Measurements from ENCODE around the gene DNAJA2. TPM values are rescaled to one million over a fixed set of nuclear protein-coding genes. Genes with fewer than 3 reads are reported as not detected.

DNAJA2 gene
- total and polyA plus RNA-seq, 2 of the 8 experiments (the other 6 are each of a cell fraction or from before 2014, with no cell fraction given), result 9.4 to 93.8 TPM

DNA sequence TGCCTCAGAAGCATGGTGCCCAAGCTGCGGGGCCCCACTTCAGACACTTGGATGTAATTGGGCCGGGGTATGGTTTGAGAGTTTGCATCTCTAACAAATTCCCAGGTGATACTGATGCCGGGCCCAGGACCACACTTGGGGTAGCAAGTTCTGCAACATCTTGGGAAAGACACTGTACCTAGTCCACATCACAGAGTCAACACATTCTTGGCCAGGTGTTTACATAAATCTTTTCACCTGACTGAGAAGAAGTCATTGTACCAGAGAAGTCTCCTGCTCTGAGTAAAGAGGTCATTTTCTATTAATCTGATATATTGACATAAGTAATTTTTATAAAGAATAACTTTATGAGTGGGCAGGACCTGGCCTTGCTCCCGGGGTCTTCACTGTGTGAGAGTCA lies 61.8 kb downstream of the DNAJA2 start:
- Histone ChIP-seq H3K27ac (ENCODE audit: low read depth, low read length) (no peak overlapping the region), H3K4ac (replicated peaks; ENCODE audit: insufficient read length, low read depth, low read length) (no peak overlapping the region), H3K9me3 (ENCODE audit: insufficient read depth in 2 of 2, low read depth in 1 of 2, low read length in 1 of 2) (no peaks in the 10 kb centered on the region; a peak in 1 of 4 replicates), H3K14ac (ENCODE audit: insufficient read length) (no peak overlapping the region), H3K79me2 (ENCODE audit: control insufficient read depth in 1 of 2, insufficient read depth in 2 of 2, low read length in 2 of 2) (0 out of 4 replicates have a peak, but pooled peaks cover 0 to 2% of the 10 kb centered on the region in 2 experiments), H3K4me1 (replicated peaks in 1 of 4; ENCODE audit: control insufficient read depth in 3 of 4, insufficient read depth in 4 of 4, low read length in 3 of 4) (no peaks in the 10 kb centered on the region), H2AK5ac (ENCODE audit: low read depth, low read length) (no peak overlapping the region), H4K5ac (ENCODE audit: insufficient read length, low read depth, low read length) (no peak overlapping the region), H2BK15ac (ENCODE audit: low read length) (no peak overlapping the region), H4K91ac (replicated peaks; ENCODE audit: insufficient read length, low read length) (no peak overlapping the region), H3K36me3 (ENCODE audit: control insufficient read depth in 2 of 4, insufficient read depth in 4 of 4, low read length in 3 of 4) (peaks cover 24 to 79% (median 66%) of the 10 kb centered on the region in 4 experiments), H3K27me3 (replicated peaks in 1 of 4; ENCODE audit: control insufficient read depth in 3 of 4, extremely low read depth in 1 of 4, insufficient read depth in 3 of 4, low read length in 3 of 4) (no peaks in the 10 kb centered on the region), H3K4me3 (ENCODE audit: extremely low read depth in 1 of 4, insufficient read depth in 2 of 4, low read depth in 3 of 4, low read length in 4 of 4) (no peak overlapping the region), H3K56ac (replicated peaks; ENCODE audit: insufficient read length, low read depth, low read length) (no peak overlapping the region), H4K20me1 (replicated peaks in 1 of 2; ENCODE audit: control insufficient read depth in 1 of 2, insufficient read depth in 2 of 2, low read length in 2 of 2) (peaks cover 13 to 15% of the 10 kb centered on the region in 2 experiments), H3K18ac (ENCODE audit: extremely low read depth, low read length) (no peak overlapping the region), H3K23me2 (ENCODE audit: low read depth, low read length) (peaks cover 8% of the 10 kb centered on the region; the same call in 1 of the 2 replicates), H2AFZ (ENCODE audit: low read length) (no peak overlapping the region), H2BK20ac (ENCODE audit: low read length) (no peak overlapping the region), H3K4me2 (ENCODE audit: insufficient read depth in 1 of 2, low read depth in 2 of 2, low read length in 2 of 2) (no peak overlapping the region), H2BK5ac (ENCODE audit: low read depth, low read length) (no peak overlapping the region), H3K79me1 (ENCODE audit: low read depth, low read length) (peaks cover 4% of the 10 kb centered on the region), H3K9ac (replicated peaks in 1 of 4; ENCODE audit: extremely low read depth in 1 of 4, low read depth in 3 of 4, low read length in 3 of 4) (no peak overlapping the region), H4K8ac (ENCODE audit: extremely low read depth, insufficient read depth, low read length) (no peak overlapping the region), H3K23ac (ENCODE audit: insufficient read length) (no peak overlapping the region), H2BK120ac (replicated peaks; ENCODE audit: low read depth, low read length) (no peak overlapping the region), H2BK12ac (ENCODE audit: low read depth, low read length) (no peak overlapping the region)
- TF ChIP-seq ASH2L (IDR thresholded peaks at IDR 0.05; ENCODE audit: low read length) (no peak), SUZ12 (IDR thresholded peaks at IDR 0.05; ENCODE audit: low read length) (no peak), CTBP2 (IDR thresholded peaks at IDR 0.05; ENCODE audit: borderline replicate concordance, insufficient read depth, insufficient read length, low read length) (no peak), CBX5 (IDR thresholded peaks at IDR 0.05; ENCODE audit: low read depth, low read length) (no peak), MAX (IDR thresholded peaks at IDR 0.05) (no peak)
- DNase-seq (ENCODE audit: low read depth in 1 of 2, low spot score in 2 of 2) (no peak), FAIRE-seq (no peak)
- POLR2A ChIA-PET (ENCODE audit: partially characterized antibody), result interaction anchor here (10.9 to 22.7 kb wide), 3 partner anchors 13 to 26 kb away, joined by 153 to 580 read pairs (median 321); partner anchors contain the start of gene GPT2
- CTCF ChIA-PET (ENCODE audit: partially characterized antibody), result interaction anchor here (1.3 to 10.1 kb wide), 6 partner anchors 11 to 59 kb away, joined by 3 to 124 read pairs (median 8); no protein-coding TSS in a partner anchor
- 95% methylated on average over 4 of the region's 4 CpGs; no CpG with 5 or more reads in 1 of the 2 experiments for WGBS, 2 experiments (ENCODE audit: extremely low coverage in 1 of 2, insufficient coverage in 1 of 2, insufficient read length in 1 of 2, insufficient replicate concordance in 2 of 2, low coverage in 1 of 2, low lambda C conversion rate in 2 of 2, missing lambda C conversion rate in 1 of 2)

Data from H1 (cell line).